ENCODE results near the gene ATP10B. TPM values are rescaled to one million over a fixed set of nuclear protein-coding genes. Genes with fewer than 3 reads are reported as not detected.

Gene ATP10B
- total and polyA plus RNA-seq, 4 donors: 0.08 to 7.2 (median 0.53) TPM

DNA sequence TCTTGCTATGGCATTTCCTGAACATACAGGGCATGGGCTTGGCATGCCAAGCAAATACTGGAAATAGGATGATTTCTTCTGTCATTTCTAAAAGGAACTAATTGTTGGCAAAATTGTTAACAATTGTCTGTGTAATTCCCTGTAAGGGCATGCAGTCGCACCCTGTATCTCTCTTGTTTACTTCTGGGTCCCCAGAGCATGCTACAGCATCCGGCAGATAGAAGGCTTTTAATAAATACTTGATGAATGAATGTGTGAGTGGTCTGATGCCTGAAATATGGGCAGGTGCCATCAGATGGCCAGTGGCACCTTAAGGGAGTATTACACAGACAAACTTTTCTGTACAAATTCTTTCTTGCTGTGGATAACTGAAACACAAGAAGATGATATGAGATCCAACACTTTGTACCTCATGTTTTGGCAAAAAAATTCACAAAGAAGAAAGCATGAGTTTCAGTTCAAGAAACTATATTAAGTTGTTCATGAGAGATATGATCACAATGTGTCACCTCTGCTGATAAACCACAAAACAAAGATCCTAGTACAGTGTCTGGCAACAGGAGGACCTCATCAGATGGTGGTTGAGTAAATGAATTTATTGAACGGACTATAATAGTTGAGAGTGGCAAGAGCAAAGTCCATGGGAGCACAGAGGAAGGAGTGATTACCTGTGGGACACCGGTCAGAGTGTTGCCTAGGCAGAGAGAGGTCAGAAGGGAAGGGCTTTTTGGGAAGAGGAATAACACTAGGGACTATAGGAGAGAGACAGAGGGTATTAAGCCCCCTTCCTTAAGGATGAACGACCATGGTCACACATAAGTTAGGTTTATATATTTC, 194.2 kb downstream of the ATP10B start:
- TF ChIP-seq, protein P1, sequence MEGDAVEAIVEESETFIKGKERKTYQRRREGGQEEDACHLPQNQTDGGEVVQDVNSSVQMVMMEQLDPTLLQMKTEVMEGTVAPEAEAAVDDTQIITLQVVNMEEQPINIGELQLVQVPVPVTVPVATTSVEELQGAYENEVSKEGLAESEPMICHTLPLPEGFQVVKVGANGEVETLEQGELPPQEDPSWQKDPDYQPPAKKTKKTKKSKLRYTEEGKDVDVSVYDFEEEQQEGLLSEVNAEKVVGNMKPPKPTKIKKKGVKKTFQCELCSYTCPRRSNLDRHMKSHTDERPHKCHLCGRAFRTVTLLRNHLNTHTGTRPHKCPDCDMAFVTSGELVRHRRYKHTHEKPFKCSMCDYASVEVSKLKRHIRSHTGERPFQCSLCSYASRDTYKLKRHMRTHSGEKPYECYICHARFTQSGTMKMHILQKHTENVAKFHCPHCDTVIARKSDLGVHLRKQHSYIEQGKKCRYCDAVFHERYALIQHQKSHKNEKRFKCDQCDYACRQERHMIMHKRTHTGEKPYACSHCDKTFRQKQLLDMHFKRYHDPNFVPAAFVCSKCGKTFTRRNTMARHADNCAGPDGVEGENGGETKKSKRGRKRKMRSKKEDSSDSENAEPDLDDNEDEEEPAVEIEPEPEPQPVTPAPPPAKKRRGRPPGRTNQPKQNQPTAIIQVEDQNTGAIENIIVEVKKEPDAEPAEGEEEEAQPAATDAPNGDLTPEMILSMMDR (IDR thresholded peaks at IDR 0.05; ENCODE audit: control extremely low read depth, extremely low read depth): no peak
- WGBS, 2 donors: 70 to 78% methylated on average over 5 of the region's 5 CpGs
- no peak for DNase-seq
- H3K4me3 ChIP-seq: no peak overlapping the region
- H3K27ac ChIP-seq (ENCODE audit: low read depth in 1 of 2, low read length in 1 of 2): no peak overlapping the region
- H3K27me3 ChIP-seq (ENCODE audit: control insufficient read depth in 3 of 3, insufficient read depth in 3 of 3, low read length in 2 of 3): no peaks in the 10 kb centered on the region
- no peaks in the 10 kb centered on the region for H3K9me3 ChIP-seq (ENCODE audit: control insufficient read depth in 4 of 4, insufficient read depth in 3 of 4, low read length in 3 of 4)
- H3K9ac ChIP-seq (ENCODE audit: insufficient read depth in 1 of 2, low read length in 2 of 2): no peak overlapping the region
- H3K36me3 ChIP-seq (ENCODE audit: control insufficient read depth in 4 of 4, insufficient read depth in 4 of 4, low read length in 4 of 4): no peaks in the 10 kb centered on the region
- no peak for ATAC-seq (ENCODE audit: insufficient read depth, low FRiP score)
- no peaks in the 10 kb centered on the region for H3K4me1 ChIP-seq (ENCODE audit: control insufficient read depth in 5 of 5, insufficient read depth in 5 of 5, low read length in 5 of 5)

GRCh38 chr5:160657068-160657507, 194.9 kb downstream of the ATP10B start:
- Histone ChIP-seq H3K4me1 (ENCODE audit: control insufficient read depth in 5 of 5, insufficient read depth in 5 of 5, low read length in 5 of 5) (no peaks in the 10 kb centered on the region), H3K27ac (ENCODE audit: low read depth in 1 of 2, low read length in 1 of 2) (no peak overlapping the region), H3K27me3 (ENCODE audit: control insufficient read depth in 3 of 3, insufficient read depth in 3 of 3, low read length in 2 of 3) (no peaks in the 10 kb centered on the region), H3K9ac (ENCODE audit: insufficient read depth in 1 of 2, low read length in 2 of 2) (no peak overlapping the region), H3K36me3 (ENCODE audit: control insufficient read depth in 4 of 4, insufficient read depth in 4 of 4, low read length in 4 of 4) (no peaks in the 10 kb centered on the region), H3K9me3 (ENCODE audit: control insufficient read depth in 4 of 4, insufficient read depth in 3 of 4, low read length in 3 of 4) (no peaks in the 10 kb centered on the region), H3K4me3 (no peak overlapping the region)
- peak; percentile 64 for ATAC-seq (ENCODE audit: insufficient read depth, low FRiP score)
- DNase-seq: no peak
- WGBS, 2 donors: 49 to 58% methylated on average over 1 of the region's 1 CpG
- TF ChIP-seq, protein P1 (IDR thresholded peaks at IDR 0.05; ENCODE audit: control extremely low read depth, extremely low read depth): no peak

DNA sequence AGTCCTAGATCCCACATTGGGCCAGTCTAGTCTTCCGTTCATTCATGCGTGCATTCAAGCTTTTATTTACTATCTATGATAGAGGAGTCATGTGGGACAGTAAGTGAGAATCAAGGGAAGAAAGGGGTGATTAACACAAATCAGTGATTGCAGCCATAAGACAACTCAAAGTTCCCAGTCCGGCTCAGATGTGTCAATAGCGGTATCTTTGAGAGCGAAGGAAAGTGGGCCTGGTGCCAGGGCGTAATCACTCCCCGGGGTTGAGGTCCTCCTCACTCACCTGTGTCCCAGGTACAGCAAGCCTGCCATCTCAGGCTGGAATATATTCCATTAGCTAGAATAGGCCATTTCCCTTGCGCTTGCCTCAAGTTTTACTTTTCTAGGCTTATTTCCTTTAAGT, 196.3 kb downstream of the ATP10B start:
- no peaks in the 10 kb centered on the region for H3K4me1 ChIP-seq (ENCODE audit: control insufficient read depth in 5 of 5, insufficient read depth in 5 of 5, low read length in 5 of 5)
- no peak overlapping the region for H3K9ac ChIP-seq (ENCODE audit: insufficient read depth in 1 of 2, low read length in 2 of 2)
- TF ChIP-seq, protein P1 (IDR thresholded peaks at IDR 0.05; ENCODE audit: control extremely low read depth, extremely low read depth): no peak
- 91 to 93% methylated on average over 8 of the region's 8 CpGs for WGBS, 2 donors
- no peak overlapping the region for H3K27ac ChIP-seq (ENCODE audit: low read depth in 1 of 2, low read length in 1 of 2)
- no peaks in the 10 kb centered on the region for H3K9me3 ChIP-seq (ENCODE audit: control insufficient read depth in 4 of 4, insufficient read depth in 3 of 4, low read length in 3 of 4)
- no peak for DNase-seq
- H3K4me3 ChIP-seq: no peak overlapping the region
- ATAC-seq (ENCODE audit: insufficient read depth, low FRiP score): no peak
- no peaks in the 10 kb centered on the region for H3K27me3 ChIP-seq (ENCODE audit: control insufficient read depth in 3 of 3, insufficient read depth in 3 of 3, low read length in 2 of 3)
- H3K36me3 ChIP-seq (ENCODE audit: control insufficient read depth in 4 of 4, insufficient read depth in 4 of 4, low read length in 4 of 4): no peaks in the 10 kb centered on the region
